PFSK-1 (cell line): Measurements from ENCODE around the gene SH3BGRL2.

Experiments
- POLR2AphosphoS5 ChIP-seq: IDR thresholded peaks from 2 replicates; pipeline ENCODE4 v1.6.1; 2012; ENCODE audit warnings: low read depth, mild to moderate bottlenecking, control low read depth, low read length, moderate library complexity
- SIN3A ChIP-seq: IDR thresholded peaks from 2 replicates; pipeline ENCODE4 v1.6.1; 2012; ENCODE audit warnings: mild to moderate bottlenecking, low read length, moderate library complexity, borderline replicate concordance; ENCODE audit not compliant: insufficient read depth

DNA sequence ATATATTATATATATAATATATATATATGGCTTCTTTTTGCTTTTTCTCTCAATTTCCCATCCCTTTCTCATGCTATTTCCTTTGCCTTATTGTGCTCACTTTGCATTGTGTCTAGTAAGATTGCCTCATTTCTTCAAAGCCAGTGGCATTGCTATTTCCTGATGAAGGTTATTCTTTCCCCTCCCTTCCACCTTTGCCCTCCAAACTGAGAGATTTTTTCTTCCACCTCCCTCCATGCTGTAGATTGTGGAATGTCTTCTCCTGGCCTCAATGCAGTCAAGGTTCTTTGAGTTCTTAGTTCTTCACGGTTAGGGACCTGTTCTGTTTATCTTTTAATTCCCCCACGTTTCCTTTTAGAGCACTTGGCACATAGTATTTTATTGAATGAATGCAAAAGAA lies 17.2 kb downstream of the SH3BGRL2 start:
- no peak for TF ChIP-seq SIN3A
- no peak for TF ChIP-seq POLR2AphosphoS5
